ENCODE data around the gene RIMBP2.

The RIMBP2 gene

GRCh38 chr12:130433834-130434233 is 282.3 kb downstream of the RIMBP2 start:
- no peak for DNase-seq

DNA sequence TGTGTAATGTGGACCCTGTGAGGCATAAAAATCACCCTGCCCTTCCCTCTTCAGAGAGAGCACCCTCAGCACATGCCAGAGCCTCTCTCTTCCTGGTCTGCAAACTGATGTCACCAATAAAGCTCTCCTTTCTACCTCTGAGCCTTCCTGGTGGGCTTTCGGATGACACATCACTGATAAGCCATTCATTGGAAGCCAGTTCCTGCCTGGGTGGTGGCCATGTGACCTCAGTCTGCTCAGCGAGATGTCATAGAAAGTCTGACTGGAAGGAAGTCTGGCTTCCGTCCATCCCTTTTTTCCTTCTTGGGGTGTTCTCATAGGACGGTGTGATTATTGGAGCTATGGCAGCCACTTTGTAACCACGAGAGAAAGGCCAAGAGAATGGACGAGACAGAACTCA is 282.7 kb downstream of the RIMBP2 start:
- DNase-seq = no peak

GRCh38 chr12:130431176-130431575 is 284.9 kb downstream of the RIMBP2 start:
- DNase-seq = no peak

GRCh38 chr12:130429656-130430505 is 286.2 kb downstream of the RIMBP2 start:
- DNase-seq = no peak

DNA sequence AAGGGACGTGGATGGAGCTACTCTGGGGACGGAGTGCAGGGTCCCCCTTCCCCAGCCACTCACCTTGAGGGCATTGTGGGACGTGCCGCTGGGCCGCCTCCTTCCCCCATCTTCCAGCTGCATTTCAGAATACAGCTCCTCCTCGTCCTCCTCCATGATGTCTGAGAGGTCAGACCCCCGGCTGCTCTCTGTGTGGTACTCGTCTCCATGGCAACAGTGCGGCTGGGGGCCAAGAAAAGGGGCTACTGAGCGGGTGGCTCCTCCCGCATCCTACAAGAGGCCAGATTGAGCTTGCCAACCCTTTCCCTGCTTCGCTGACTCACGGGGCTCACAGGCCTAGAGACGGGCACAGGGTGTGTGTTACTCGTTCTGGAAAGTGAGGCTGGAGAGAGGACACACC is 288.0 kb downstream of the RIMBP2 start:
- no peak for DNase-seq

DNA sequence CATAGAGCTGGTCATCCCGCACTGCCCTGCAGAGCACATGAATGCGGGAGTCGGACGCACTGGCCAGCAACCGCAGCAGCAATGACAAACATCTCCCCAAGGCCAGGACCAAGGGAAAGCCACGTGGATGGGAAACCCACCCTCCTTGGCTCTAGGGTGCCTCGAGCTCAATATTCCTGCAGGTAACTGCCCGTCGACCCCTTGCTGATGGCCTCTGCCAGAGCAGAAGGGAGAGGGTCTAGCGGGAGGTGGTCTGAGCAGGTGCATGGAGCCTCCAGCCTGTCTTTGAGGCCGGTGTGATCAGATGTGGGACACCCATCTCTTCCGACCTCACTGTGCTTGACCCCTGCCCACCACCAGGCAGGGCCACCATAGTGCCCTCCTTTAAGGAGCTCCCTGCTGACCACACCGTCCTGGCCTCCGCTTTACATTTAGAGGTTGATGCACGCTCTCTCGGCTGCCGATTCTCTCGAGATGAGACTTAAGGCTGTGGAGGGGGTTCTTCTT is 288.7 kb downstream of the RIMBP2 start:
- DNase-seq = no peak

DNA sequence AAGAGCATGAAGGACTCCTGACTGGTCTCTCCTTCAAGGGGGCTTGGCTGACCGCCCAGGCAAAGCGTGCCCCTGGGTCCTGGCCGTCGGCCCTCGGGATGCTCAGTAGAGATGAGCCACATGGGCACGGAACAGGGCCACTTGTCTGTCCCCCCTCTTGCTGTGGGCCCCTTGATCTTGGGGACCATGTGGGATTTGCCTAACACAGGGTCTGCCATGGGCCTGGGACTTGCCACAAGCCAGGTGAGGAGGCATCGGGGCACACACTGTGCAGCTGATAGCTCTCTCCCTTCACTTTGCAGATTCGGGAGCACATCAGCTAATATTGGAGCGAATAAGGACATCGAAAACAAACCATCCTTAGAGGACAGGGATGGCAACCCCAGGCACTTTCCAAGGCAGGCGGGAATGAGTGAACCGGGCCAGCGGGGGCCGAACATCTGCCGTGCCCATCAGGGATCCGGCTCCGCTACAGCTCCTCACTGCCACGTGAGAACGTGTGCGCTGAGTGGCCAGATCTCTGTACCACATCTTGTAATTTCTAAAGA is 290.3 kb downstream of the RIMBP2 start:
- DNase-seq = no peak

- DNase-seq = no peak
Observed at GRCh38 chr12:130424858-130425697, 291.0 kb downstream of the RIMBP2 start.

GRCh38 chr12:130423991-130424857 is 291.9 kb downstream of the RIMBP2 start:
- no peak for DNase-seq

GRCh38 chr12:130423136-130423535 is 293.0 kb downstream of the RIMBP2 start:
- DNase-seq = no peak

GRCh38 chr12:130422676-130423075 is 293.4 kb downstream of the RIMBP2 start:
- no peak for DNase-seq

DNA sequence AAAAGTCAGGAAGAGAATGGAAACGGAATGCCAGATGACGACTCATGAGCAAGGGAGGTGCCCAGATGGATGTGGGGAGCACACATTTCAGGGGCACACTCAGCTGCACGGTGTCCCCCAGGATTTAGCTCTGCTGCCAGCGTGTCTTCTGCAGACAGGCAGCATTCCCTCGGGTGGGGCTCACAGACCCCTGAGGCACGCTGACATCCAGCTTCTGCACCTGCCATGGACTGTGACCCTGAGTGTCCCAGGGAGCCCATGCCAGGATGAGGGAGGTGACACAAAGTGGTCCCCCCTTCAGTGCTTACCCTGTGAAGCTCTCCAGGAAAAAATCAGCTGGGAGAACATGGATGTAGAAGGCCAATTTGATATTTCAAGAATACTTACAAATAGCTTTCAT is 294.2 kb downstream of the RIMBP2 start:
- DNase-seq = no peak

DNA sequence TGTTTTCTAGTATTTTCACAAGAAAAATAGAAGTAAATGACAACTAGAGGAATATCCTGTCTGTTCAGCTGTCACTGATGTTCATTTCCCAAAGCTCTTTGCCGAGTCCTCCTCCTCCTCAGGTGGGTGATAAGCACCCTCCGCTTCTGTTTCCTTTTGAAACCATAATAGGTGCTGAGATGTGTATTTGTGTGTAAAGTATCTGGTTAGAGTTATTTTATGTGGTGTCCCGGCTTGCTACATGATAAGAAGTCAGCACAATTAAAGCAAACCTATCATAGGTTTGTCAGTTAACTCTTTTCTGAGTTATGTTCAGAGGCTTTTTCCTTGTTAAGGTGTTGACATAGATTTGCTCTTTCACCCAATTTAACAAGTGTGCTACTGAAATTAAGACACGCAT is 296.0 kb downstream of the RIMBP2 start:
- no peak for DNase-seq

- DNase-seq = no peak
Observed at GRCh38 chr12:130419116-130419515, 297.0 kb downstream of the RIMBP2 start.

DNA sequence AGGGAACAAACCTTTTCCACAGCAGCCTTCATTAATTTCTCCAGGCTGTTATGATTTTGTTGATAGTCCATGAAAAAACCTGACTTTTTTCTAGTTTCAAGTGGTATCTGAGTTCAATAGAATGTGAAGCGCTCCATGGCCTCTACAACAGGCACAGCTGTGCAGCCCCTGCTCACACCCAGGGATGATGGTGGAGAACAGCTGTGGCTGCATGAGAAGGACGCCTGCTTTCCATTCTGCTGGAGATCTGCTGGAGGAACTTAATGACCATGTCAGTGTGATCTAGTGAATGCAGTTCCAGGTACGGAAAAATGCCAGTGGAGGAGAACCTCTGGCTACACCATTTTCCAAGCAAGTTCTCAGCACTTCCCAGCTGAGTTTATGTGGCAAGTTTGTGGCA is 297.8 kb downstream of the RIMBP2 start:
- no peak for DNase-seq

- DNase-seq = no peak
Observed at GRCh38 chr12:130414381-130414780, 301.7 kb downstream of the RIMBP2 start.

GRCh38 chr12:130413909-130414308 is 302.2 kb downstream of the RIMBP2 start:
- DNase-seq = no peak

DNA sequence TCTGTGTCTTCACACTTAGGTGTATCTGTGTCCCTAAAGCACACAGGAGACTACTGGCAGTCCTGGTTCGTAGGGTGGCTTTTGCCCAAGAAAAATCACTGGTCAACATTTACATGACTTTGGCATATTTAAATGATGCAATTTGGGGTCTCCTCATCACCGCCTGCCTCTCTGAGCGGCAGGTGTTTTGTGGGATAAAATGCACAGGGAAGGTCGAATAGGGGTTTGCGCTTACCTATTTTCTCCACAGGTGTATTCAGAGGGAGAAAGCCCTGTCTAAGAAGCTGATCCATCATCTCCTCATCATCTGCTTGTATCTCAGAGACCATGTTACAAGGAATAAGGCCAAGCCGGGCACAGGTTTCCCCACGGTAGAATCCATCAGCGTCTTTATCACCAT is 303.7 kb downstream of the RIMBP2 start:
- no peak for DNase-seq

DNA sequence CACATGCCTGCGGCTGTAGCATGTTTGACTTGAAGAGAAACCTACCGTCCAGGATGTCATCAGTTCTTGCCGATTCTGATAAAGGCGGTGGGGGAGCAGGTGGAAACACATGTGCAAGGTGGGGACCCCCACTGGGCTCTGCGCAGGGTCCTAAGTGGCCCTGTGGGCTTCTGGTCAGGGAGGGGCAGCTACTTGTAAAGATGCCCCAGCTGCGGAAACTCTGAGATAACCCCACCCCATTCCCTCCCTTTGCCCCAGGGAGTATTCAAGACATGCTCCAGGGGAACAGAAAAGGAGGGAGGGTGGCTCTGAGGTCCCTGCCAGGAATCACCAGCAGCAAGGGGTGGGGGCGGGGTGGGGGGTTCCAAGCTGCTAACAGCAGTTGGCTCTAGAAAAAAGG is 310.8 kb downstream of the RIMBP2 start:
- DNase-seq = no peak

DNA sequence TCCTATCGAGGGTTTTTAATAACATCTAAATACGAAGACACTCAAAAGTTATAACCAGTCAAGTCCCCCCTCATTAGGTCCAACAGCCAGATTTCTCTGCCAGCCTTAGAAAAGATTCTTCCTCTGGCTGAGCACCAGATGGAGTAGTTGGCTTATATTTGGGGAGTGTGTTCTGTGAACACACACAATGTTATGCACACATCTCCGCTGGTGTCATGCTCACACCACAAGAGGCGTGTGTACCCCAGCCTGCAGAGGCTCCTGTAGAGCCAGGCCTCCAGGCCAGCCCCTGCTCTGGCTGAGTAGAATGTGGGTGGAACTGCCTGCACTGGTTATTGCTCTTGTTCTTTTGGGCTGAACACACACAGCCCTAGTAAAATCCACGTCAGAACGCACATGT is 314.4 kb downstream of the RIMBP2 start:
- DNase-seq = no peak

- DNase-seq = no peak
Observed at GRCh38 chr12:130398100-130398848, 317.8 kb downstream of the RIMBP2 start.

- no peak for DNase-seq
Observed at GRCh38 chr12:130396667-130397066, 319.4 kb downstream of the RIMBP2 start.
